ENCODE results near the gene VAV2.

Gene VAV2

GRCh38 chr9:134007571-134007970 lies 15.4 kb upstream of the VAV2 start:
- no peak overlapping the region for H3K27ac ChIP-seq

GRCh38 chr9:134007150-134007549 lies 15.0 kb upstream of the VAV2 start:
- no peak for TF ChIP-seq ZFX (IDR thresholded peaks at IDR 0.05)
- TF ChIP-seq CTCF (conservative IDR thresholded peaks at IDR 0.05): no peak
- no peak overlapping the region for H3K27ac ChIP-seq

More at GRCh38 chr9:134007571-134007970, 15.4 kb upstream of the VAV2 start:
- no peak for TF ChIP-seq ZFX (IDR thresholded peaks at IDR 0.05)
- no peak for TF ChIP-seq CTCF (conservative IDR thresholded peaks at IDR 0.05)

DNA sequence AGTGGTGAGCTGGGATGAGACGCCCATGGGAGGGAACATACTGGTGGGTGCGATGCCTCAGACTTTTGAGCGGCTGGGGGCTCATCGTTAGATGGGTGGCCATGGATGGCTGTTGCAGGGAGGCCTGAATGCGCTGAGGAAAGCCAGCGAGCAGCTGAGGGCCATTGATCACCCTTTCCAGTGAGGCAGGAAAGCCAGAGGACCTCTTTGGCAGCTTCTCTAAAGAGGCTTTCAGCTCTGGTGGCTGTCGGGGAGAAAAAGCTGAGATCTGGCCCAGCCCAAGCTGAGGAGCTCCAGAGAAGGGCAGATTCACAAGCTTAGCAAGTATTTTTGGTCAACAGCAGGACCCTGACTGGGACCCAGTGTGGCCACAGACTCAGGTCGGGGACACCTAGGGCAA lies 13.3 kb upstream of the VAV2 start:
- TF ChIP-seq CTCF (conservative IDR thresholded peaks at IDR 0.05) (no peak), ZFX (IDR thresholded peaks at IDR 0.05) (no peak)
- H3K27ac ChIP-seq: no peak overlapping the region

GRCh38 chr9:134004881-134005280 lies 12.8 kb upstream of the VAV2 start:
- H3K27ac ChIP-seq: no peak overlapping the region
- TF ChIP-seq ZFX (IDR thresholded peaks at IDR 0.05) (no peak), CTCF (conservative IDR thresholded peaks at IDR 0.05) (no peak)

GRCh38 chr9:134004131-134004873 lies 12.2 kb upstream of the VAV2 start:
- TF ChIP-seq ZFX (IDR thresholded peaks at IDR 0.05) (no peak), CTCF (conservative IDR thresholded peaks at IDR 0.05) (no peak)
- no peak overlapping the region for H3K27ac ChIP-seq

DNA sequence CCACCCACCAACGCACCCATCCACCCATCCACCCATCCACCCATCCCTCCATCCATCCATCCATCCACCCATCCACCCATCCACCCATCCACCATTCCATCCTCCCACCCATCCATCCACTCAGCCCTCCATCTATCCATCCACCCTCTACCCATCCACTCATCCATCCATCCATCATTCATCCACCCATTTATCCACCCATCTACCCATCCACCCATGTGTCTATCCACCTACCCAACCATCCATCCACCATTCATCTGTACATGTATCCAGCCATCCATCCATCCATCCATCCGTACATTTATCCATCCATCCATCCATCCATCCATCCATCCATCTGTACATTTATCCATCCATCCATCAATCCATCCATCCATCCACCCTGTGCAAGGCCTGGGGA lies 11.1 kb upstream of the VAV2 start:
- H3K27ac ChIP-seq: no peak overlapping the region
- TF ChIP-seq ZFX (IDR thresholded peaks at IDR 0.05) (no peak), CTCF (conservative IDR thresholded peaks at IDR 0.05) (no peak)

GRCh38 chr9:134002796-134003195 lies 10.7 kb upstream of the VAV2 start:
- TF ChIP-seq ZFX (IDR thresholded peaks at IDR 0.05) (no peak), CTCF (conservative IDR thresholded peaks at IDR 0.05) (no peak)
- H3K27ac ChIP-seq: no peak overlapping the region

Data from C4-2B (cell line).